Ascending aorta (tissue), 2 donors: ENCODE results near the gene KLHDC4. TPM values are rescaled to one million over a fixed set of nuclear protein-coding genes. Genes with fewer than 3 reads are reported as not detected.

Experiments
- DNase-seq, 2 donors: peaks; one replicate each; pipeline ENCODE4 v3.0.0-alpha.2; 2019; ENCODE audit warnings: low spot score in 2 of 2
- H3K27ac ChIP-seq, 2 donors: fragments of 200-600 bp; sonication (generic); one replicate each; pipeline ENCODE4 v1.5.1; 2016 to 2017; ENCODE audit warnings: mild to moderate bottlenecking in 1 of 2
- H3K27me3 ChIP-seq: fragments of 200-600 bp; sonication (generic); one replicate; pipeline ENCODE4 v1.5.1; 2017
- H3K36me3 ChIP-seq, 2 donors: fragments of 200-600 bp; sonication (generic); one replicate each; pipeline ENCODE4 v1.5.1; 2016
- H3K4me1 ChIP-seq, 2 donors: fragments of 200-600 bp; sonication (generic); one replicate each; pipeline ENCODE4 v1.5.1; 2016 to 2017; ENCODE audit warnings: mild to moderate bottlenecking in 1 of 2
- H3K4me3 ChIP-seq, 2 donors: fragments of 200-600 bp; sonication (generic); one replicate each; pipeline ENCODE4 v1.5.1; 2016 to 2017; ENCODE audit warnings: mild to moderate bottlenecking in 1 of 2
- H3K9me3 ChIP-seq, 2 donors: fragments of 200-600 bp; sonication (generic); one replicate each; pipeline ENCODE4 v1.5.1; 2016
- CTCF ChIP-seq, 3 experiments: fragments of 200-600 bp in 2 of 3; fragments of 450-650 bp in 1 of 3; sonication (generic) in 2 of 3; IDR thresholded peaks; one replicate each; pipeline ENCODE4 v1.5.1; 2016 to 2019; ENCODE audit warnings: antibody characterized with exemption in 3 of 3, mild to moderate bottlenecking in 1 of 3, moderate library complexity in 1 of 3
- intact Hi-C: fragments of 100-400 bp; cut with DNase I; formaldehyde crosslinking; loops from one replicate; pipeline ENCODE4 v1.15.1; 2023
- total RNA-seq: library from RNA; depleted of rRNA; stranded (reverse); fragments of >200 nt; gene quantifications from one replicate; pipeline ENCODE4 v1.1.0, GENCODE V29; 2016

Gene KLHDC4
- total RNA-seq, 1 donor from 2014 or later, result 38.4 TPM

- no peak overlapping the region for H3K4me3 ChIP-seq
- no peak for DNase-seq
- H3K4me1 ChIP-seq, result no peaks in the 10 kb centered on the region
- H3K27me3 ChIP-seq, result no peaks in the 10 kb centered on the region
- intact Hi-C loops, result no loop called here
- H3K9me3 ChIP-seq, result no peaks in the 10 kb centered on the region
- TF ChIP-seq CTCF (IDR thresholded peaks at IDR 0.05), result no peak
- H3K36me3 ChIP-seq, result no peaks in the 10 kb centered on the region
- no peak overlapping the region for H3K27ac ChIP-seq
Measured at GRCh38 chr16:87666919-87667318, 98.9 kb downstream of the KLHDC4 start.

GRCh38 chr16:87665193-87665592 lies 100.6 kb downstream of the KLHDC4 start:
- Histone ChIP-seq H3K36me3 (no peaks in the 10 kb centered on the region), H3K9me3 (no peaks in the 10 kb centered on the region), H3K27ac (no peak overlapping the region), H3K4me1 (no peaks in the 10 kb centered on the region), H3K4me3 (no peak overlapping the region), H3K27me3 (no peaks in the 10 kb centered on the region)
- TF ChIP-seq CTCF (IDR thresholded peaks at IDR 0.05), result no peak
- intact Hi-C loops, result no loop called here
- no peak for DNase-seq

- no peaks in the 10 kb centered on the region for H3K27me3 ChIP-seq
- TF ChIP-seq CTCF (IDR thresholded peaks at IDR 0.05), result no peak
- H3K36me3 ChIP-seq, result no peaks in the 10 kb centered on the region
- no peaks in the 10 kb centered on the region for H3K4me1 ChIP-seq
- intact Hi-C loops, result no loop called here
- no peaks in the 10 kb centered on the region for H3K9me3 ChIP-seq
- H3K4me3 ChIP-seq, result no peak overlapping the region
- H3K27ac ChIP-seq, result no peak overlapping the region
- no peak for DNase-seq
Measured at GRCh38 chr16:87664792-87665191, 101.0 kb downstream of the KLHDC4 start.

GRCh38 chr16:87662254-87663204 lies 103.3 kb downstream of the KLHDC4 start:
- no peaks in the 10 kb centered on the region for H3K9me3 ChIP-seq
- TF ChIP-seq CTCF (IDR thresholded peaks at IDR 0.05), result no peak
- intact Hi-C loops, result no loop called here
- H3K36me3 ChIP-seq, result no peaks in the 10 kb centered on the region
- H3K4me1 ChIP-seq, result no peaks in the 10 kb centered on the region
- no peak overlapping the region for H3K4me3 ChIP-seq
- DNase-seq, result no peak
- no peak overlapping the region for H3K27ac ChIP-seq
- H3K27me3 ChIP-seq, result no peaks in the 10 kb centered on the region

GRCh38 chr16:87661561-87661960 lies 104.2 kb downstream of the KLHDC4 start:
- no peaks in the 10 kb centered on the region for H3K36me3 ChIP-seq
- H3K4me3 ChIP-seq, result no peak overlapping the region
- H3K27me3 ChIP-seq, result no peaks in the 10 kb centered on the region
- TF ChIP-seq CTCF (IDR thresholded peaks at IDR 0.05), result no peak
- intact Hi-C loops, result no loop called here
- no peaks in the 10 kb centered on the region for H3K9me3 ChIP-seq
- no peaks in the 10 kb centered on the region for H3K4me1 ChIP-seq
- DNase-seq, result no peak
- no peak overlapping the region for H3K27ac ChIP-seq
